ENCODE measurements around the gene C2CD5.
"Not testable (repeated sequence)": the region's sequence is repeated elsewhere in the genome, so short reads cannot be mapped to it uniquely, and the experiment has no call there.

The C2CD5 gene

DNA sequence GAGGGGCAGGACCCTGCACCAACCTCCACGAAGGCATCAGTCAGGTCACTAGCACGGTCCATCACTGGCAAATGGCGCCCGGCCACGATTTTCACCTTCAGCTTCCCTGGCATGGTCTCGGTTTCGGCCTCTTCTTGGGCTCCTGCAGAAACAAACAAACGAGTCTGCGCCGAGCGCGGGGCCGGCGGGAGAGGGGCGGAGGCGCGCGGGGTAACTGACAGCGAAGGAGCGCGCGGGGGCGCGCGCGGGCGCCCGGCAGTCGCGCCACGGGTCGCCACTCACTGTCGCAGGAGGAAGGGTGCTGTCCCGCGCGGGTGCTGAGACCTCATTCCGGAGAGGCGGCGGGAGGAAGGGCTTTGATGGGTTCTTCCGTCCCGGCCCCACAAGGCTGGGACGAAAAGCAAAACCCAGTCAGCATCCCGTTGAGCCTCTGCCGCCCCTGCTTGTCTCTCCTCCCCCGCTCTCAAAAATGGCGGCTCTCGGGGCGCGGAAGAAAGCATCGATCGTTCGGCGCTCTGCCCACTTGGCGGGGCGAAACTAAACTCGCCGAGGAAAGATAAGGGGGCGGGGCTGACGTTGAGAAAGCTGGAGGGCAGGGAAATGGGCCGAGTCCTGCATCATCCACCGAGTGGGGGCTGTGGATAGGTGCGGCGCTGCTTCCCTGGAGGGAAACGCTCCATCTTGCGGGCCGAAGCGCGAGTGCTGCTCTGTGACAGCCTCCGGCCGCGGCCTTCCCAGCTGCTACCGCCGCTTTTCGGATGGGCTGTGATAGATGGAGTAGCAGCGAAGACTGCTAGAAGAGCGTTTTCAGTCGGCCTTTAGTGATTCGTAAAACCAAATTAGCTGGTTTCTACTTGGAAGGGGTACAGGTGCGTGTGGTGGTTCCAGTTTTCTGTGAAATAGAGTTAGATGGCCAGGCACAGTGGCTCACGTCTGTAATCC, at the start of gene C2CD5:
Gene C2CD5 (minus strand): TSS at position 505 of the 942 bp plus-strand sequence. CDS start 392 bp downstream, at position 113.
- peak; percentile 98 for DNase-seq

- no peak for DNase-seq
These were observed 49.5 kb upstream of the C2CD5 start for GRCh38 chr12:22593864-22594263.

GRCh38 chr12:22588817-22589216, 44.5 kb upstream of the C2CD5 start:
- DNase-seq, result peak; percentile 87

DNA sequence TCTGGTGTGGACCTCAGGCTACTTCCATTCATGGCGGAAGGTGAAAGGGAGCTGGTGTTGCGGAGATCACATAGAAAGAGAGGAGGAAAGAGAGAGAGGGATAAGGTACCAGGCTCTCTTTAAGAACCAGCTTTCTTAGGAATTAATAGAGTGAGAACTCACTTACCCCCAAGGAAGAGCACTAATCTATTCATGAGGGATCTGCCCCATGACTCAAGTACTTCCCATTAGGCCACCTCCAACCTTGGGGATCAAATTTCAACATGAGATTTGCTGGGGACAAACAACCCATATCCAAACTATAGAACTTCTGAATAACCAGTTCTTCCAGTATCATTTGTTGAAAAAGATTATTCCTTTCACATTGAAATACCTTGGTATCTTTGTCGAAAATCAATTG, 34.0 kb upstream of the C2CD5 start:
- DNase-seq, result no peak

GRCh38 chr12:22577667-22578066, 33.3 kb upstream of the C2CD5 start:
- DNase-seq, result no peak

GRCh38 chr12:22576473-22576872, 32.1 kb upstream of the C2CD5 start:
- no peak for DNase-seq

GRCh38 chr12:22576065-22576464, 31.7 kb upstream of the C2CD5 start:
- no peak for DNase-seq

GRCh38 chr12:22574921-22575320, 30.6 kb upstream of the C2CD5 start:
- no peak for DNase-seq

GRCh38 chr12:22573181-22573580, 28.8 kb upstream of the C2CD5 start:
- DNase-seq, result no peak

- no peak for DNase-seq
These were observed 24.9 kb upstream of the C2CD5 start for GRCh38 chr12:22569253-22569652.

DNA sequence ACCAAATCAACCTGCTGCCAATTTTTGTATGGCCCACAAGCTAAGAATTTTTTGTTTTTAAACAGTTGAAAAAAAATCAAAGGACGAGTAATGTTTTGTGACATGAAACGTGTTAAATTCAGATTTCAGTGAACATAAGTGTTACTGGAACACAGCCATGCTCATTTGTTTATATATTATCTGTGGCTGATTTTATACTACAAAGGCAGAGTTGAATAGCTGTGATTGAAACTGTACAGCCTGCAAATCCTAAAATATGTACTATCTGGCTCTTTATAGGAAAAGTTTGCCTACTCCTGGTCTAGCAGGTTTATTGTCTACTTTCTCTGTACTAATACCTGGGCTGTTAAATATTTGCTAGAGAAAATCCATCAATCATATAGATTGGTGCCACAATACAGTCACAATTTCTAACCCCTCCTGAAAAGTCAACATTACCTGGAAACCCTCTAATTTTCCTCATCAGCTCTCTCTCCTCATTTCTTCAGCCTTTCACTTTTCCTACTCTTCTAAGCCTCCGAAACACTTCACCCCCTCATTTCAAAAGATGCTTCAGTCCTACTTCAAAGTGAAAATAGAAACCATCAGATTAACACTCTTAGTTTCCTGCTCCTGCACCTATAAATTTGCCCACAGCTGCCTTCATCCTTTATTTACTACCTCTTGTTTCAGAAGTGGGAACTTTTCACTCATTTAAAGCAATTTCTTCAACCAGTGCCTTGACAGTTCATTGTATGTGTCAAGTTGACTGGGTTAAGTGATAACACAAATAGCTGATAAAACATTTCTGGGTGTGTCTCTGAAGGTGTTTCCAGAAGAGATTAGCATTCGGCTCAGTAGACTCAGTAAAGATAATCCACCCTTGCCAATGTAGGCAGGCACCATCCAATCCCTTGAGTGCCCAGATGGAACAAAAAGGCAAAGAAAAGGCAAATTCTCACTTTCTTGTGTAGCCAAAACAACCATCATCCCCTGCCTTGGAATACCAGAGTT, 18.0 kb upstream of the C2CD5 start:
- peak; percentile 52 for DNase-seq

DNA sequence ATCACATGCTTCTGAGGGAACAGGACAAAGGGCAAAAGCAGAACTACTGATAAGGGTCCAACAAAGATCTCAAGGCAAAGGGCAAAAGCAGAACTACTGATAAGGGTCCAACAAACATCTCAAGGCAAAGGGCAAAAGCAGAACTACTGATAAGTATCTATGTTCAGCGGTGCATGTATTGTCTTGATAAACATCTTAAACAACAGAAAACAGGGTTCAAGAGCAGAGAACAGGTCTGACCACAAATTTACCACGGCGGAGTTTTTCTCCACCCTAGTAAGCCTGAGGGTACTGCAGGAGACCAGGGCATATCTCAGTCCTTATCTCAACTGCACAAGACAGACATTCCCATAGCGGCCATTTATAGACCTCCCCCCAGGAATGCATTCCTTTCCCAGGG, 10.4 kb upstream of the C2CD5 start:
- not testable (repeated sequence) for DNase-seq

DNA sequence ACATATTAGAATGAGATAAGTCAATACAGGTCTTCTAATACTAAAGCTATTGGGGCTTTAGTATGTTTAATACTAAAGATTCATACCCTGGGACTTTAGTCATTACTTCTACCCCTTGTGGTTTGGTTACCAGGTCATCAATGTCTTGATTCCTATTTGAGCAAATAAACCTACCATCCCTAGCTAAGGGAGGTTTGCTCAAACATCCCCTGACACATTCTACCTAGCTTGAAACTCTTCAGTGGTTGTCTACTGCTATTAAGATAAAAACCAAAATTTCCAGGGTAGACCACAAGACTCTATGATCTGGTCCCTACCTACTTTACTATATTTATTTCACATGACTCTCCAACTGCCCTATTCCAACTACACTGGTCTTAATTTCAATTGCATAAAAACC, 7.3 kb upstream of the C2CD5 start:
- no peak for DNase-seq

DNA sequence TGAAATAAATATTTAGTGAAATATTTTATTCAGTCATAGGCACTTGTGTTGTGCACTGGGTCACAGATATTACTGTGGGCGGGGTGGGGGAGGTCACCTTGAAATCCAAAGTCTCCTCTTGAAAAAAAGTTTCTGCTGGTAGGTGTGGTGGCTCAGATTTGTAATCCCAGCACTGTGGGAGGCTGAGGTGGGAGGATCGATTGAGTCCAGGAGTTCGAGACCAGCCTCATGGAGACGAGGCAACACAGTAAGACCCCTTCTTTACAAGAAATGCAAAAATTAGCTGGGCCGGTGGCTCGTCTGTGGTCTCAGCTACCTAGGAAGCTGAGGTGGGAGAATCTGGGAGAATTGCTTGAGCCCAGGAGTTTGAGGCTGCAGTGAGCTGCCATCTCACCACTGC, 913 bp upstream of the C2CD5 start:
- no peak for DNase-seq

GRCh38 chr12:22543246-22544037, 900 bp downstream of the C2CD5 start:
- no peak for DNase-seq

GRCh38 chr12:22541496-22542155, 2.7 kb downstream of the C2CD5 start:
- DNase-seq, result no peak

DNA sequence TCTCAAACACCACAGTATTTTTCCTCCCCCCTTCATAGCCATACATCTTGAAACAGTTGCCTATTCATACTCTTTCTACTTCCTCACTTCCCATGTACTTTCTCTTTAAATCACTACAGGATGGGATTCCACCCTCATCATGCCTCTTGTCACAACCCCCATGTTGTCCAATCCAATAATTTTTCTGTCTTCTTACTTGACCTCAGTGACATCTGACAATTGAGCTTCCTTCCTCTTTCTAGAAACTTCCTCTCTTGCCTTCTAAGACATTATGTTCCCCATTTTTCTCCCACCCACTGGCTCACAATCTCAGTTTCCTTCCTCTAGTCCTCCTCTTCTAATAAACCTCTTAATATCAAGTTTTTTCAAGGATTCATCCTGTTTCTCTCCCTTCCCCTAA, 5.3 kb downstream of the C2CD5 start:
- DNase-seq, result no peak

DNA sequence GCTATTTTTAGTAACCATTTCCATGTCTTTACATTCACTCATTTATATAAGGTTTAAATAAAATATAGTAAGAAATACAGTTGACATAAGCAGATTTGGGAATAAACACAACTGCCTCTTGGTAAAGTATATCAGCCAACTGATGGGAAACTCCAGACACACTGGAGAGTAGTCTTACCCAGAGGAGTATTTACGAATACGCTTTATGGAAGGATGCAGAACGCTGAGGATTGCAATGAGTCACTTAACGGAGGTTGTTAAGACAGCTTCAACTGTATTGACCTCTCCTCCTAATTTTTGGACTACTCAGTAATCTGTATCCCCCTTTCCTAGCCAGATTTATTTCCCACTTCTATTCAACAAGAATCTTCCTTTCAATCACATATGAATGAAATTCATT, 6.0 kb downstream of the C2CD5 start:
- DNase-seq, result no peak

- no peak for DNase-seq
These were observed 7.3 kb downstream of the C2CD5 start for GRCh38 chr12:22536971-22537544.

- no peak for DNase-seq
These were observed 7.9 kb downstream of the C2CD5 start for GRCh38 chr12:22536346-22536945.

DNA sequence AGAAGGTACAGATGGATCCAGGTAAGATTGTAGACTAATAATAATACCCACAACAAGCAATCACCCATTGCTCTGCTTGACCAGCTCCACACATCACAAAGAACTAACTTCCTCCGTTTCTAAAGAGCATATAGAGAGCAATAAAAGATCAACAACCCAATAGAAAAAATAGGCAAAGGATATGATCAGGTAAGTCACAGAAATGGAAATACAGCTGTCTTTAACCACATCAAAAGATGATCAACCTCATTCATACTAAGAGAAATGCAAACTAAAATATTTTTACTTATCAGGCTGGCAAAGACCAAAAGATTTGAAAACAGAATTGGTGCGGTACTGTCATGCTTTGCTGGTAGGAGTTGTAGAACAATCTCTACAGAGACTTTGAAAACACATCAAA, 8.9 kb downstream of the C2CD5 start:
- no peak for DNase-seq

Measured in NCI-H1417 treated with DMSO at 0.1 percent for 48 hours (cell line).